Astrocyte of the spinal cord (primary cell): ENCODE results near the gene APC.
"Not testable (repeated sequence)": the region's sequence is repeated elsewhere in the genome, so short reads cannot be mapped to it uniquely, and the experiment has no call there.

ENCODE experiments used
- DNase-seq: peaks from one replicate; pipeline ENCODE4 v3.0.0; 2011; ENCODE audit warnings: low read depth, low spot score
- H3K4me3 ChIP-seq: 2 replicates; pipeline ENCODE4 v1.5.1; 2011; ENCODE audit warnings: low read depth, mild to moderate bottlenecking, low read length, moderate library complexity
- in situ Hi-C: cut with HindIII; loops from 2 replicates; pipeline ENCODE4 v1.10.0; 2017; ENCODE audit warnings: low sequenced_read_pairs
- TF ChIP-seq, protein P1 (sequence below): IDR thresholded peaks from 2 replicates; pipeline ENCODE4 v1.5.1; 2012; ENCODE audit warnings: low read depth, mild to moderate bottlenecking, low read length, inconsistent platforms

The APC gene

GRCh38 chr5:112854651-112855050 lies 117.0 kb downstream of the APC start:
- no peak for DNase-seq
- TF ChIP-seq, protein P1, sequence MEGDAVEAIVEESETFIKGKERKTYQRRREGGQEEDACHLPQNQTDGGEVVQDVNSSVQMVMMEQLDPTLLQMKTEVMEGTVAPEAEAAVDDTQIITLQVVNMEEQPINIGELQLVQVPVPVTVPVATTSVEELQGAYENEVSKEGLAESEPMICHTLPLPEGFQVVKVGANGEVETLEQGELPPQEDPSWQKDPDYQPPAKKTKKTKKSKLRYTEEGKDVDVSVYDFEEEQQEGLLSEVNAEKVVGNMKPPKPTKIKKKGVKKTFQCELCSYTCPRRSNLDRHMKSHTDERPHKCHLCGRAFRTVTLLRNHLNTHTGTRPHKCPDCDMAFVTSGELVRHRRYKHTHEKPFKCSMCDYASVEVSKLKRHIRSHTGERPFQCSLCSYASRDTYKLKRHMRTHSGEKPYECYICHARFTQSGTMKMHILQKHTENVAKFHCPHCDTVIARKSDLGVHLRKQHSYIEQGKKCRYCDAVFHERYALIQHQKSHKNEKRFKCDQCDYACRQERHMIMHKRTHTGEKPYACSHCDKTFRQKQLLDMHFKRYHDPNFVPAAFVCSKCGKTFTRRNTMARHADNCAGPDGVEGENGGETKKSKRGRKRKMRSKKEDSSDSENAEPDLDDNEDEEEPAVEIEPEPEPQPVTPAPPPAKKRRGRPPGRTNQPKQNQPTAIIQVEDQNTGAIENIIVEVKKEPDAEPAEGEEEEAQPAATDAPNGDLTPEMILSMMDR, result no peak
- no peak overlapping the region for H3K4me3 ChIP-seq
- in situ Hi-C loops, result no loop called here

GRCh38 chr5:112857866-112858265 lies 120.2 kb downstream of the APC start:
- TF ChIP-seq, protein P1, result no peak
- in situ Hi-C loops, result no loop called here
- no peak for DNase-seq
- H3K4me3 ChIP-seq, result no peak overlapping the region

DNA sequence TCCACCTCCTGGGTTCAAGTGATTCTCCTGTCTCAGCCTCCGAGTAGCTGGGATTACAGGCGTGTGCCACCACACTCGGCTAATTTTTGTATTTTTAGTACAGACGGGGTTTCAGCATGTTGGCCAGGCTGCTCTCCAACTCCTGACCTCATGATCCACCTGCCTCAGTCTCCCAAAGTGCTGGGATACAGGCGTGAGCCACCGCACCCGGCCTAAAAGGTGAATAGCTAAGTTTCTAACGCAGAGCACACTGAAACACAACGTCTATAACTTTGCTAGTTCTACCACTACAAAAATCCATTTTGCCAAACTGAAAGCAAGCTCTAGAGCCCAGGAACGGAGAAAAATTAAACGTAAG lies 122.9 kb downstream of the APC start:
- in situ Hi-C loops, DNase-seq: not testable (repeated sequence)
- peak overlapping the region; percentile 98 for H3K4me3 ChIP-seq

DNA sequence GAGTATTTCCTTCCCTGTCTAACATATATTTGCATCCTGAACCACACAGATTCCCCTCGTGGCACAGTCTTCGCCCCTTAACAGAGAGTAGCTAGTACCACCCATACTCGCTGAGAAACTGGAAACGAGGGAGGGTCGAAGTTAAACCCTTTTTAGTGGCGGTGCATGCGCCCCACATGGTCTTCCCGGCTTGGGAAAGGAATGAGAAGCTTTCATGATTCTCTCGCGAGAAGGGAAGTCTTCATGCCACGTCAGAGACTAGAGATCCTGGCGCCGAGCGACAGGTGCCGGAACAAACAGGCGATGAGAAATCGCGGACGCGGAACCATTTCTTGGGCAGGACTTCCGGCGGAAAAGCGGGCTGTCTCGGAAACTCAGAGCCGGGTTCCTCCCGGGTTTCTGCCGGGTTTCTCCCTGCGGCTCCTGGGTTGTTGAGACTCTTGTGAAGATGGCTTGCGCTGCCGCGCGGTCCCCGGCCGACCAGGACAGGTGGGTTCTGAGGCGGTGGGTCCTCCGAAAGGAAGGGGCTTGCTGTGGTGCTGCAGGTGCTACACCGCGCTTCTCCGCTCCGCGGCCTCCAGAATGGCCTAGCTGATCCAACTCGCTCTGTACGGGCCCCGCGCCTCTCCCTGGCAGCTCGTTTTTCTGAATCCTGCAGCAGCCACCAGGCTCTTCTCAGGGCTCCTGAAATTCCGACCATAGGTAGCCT lies 123.4 kb downstream of the APC start, which contains the start of gene SRP19:
Gene SRP19, plus strand, starts transcription at position 359 of the 709 bp plus-strand sequence. Its CDS starts 90 bp downstream, at position 449.
- H3K4me3 ChIP-seq, result peak within 1 kb of the TSS; percentile 98
- peak; percentile 98 for DNase-seq
- TF ChIP-seq, protein P1, result no peak
- in situ Hi-C loops, result no loop called here

GRCh38 chr5:112861638-112861985 lies 123.9 kb downstream of the APC start:
- in situ Hi-C loops, result no loop called here
- TF ChIP-seq, protein P1, result no peak
- no peak for DNase-seq
- H3K4me3 ChIP-seq, result peak overlapping the region; percentile 98

DNA sequence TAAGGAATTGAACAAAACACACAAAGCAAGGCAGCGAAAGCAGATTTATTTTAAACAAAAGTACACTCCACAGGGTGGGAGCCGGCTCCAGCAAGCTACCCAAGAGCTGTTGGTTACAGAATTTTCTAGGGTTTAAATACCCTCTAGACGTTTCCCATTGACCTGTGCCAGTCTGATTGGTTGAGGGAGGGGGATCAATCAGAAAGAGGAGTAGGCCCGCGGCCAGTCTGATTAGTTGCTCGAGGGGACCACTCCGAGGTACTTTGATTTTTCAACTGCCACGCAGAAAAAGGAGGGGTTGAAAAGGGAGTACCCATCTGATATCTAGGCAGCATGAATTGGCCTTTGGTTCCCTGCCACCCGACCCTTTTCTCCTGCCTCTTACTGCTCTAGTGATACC lies 124.4 kb downstream of the APC start:
- in situ Hi-C loops, result no loop called here
- DNase-seq, result no peak
- peak overlapping the region; percentile 98 for H3K4me3 ChIP-seq

DNA sequence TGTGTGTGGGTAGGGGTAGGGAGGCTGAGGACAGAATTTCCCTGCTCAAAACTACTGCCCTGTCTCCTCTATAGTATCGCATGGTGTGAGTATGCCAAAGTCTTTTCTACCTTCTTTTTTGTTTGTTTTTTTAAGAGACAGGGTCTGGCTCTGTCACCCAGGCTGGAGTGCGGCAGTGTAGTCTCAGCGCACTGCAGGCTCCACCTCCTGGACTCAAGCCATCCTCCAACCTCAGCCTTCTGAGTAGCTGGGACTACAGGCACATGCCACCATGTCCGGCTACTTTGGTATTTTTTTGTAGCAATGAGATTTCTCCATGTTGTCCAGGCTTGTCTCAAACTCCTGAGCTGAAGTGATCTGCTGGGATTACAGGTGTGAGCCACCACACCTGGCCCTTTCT lies 125.9 kb downstream of the APC start:
- no peak overlapping the region for H3K4me3 ChIP-seq
- in situ Hi-C loops, result no loop called here
- TF ChIP-seq, protein P1, result no peak
- no peak for DNase-seq

More for the DNA sequence above, 124.4 kb downstream of the APC start:
- TF ChIP-seq, protein P1, result no peak
